Sigmoid colon (tissue), 7 donors: Measurements from ENCODE around the gene STAT5A. TPM values are rescaled to one million over a fixed set of nuclear protein-coding genes. Genes with fewer than 3 reads are reported as not detected.
"Not testable (repeated sequence)": the region's sequence is repeated elsewhere in the genome, so short reads cannot be mapped to it uniquely, and the experiment has no call there.

Experiments
- DNase-seq: peaks from one replicate; pipeline ENCODE4 v3.0.0-alpha.2; 2019
- H3K27ac ChIP-seq, 4 donors: fragments of 200-600 bp; sonication (generic); one replicate each; pipeline ENCODE4 v1.5.1; 2016 to 2019; ENCODE audit warnings: mild to moderate bottlenecking in 1 of 4
- H3K27me3 ChIP-seq, 3 donors: fragments of 200-600 bp; sonication (generic); one replicate each; pipeline ENCODE4 v1.5.1; 2019; ENCODE audit warnings: mild to moderate bottlenecking in 1 of 3
- H3K36me3 ChIP-seq, 4 donors: fragments of 200-600 bp; sonication (generic); one replicate each; pipeline ENCODE4 v1.5.1; 2016 to 2019
- H3K4me1 ChIP-seq, 4 donors: fragments of 200-600 bp; sonication (generic); one replicate each; pipeline ENCODE4 v1.5.1; 2017 to 2019
- H3K4me3 ChIP-seq, 4 donors: fragments of 200-600 bp; sonication (generic); one replicate each; pipeline ENCODE4 v1.5.1; 2017 to 2019; ENCODE audit warnings: mild to moderate bottlenecking in 2 of 4, moderate library complexity in 1 of 4
- H3K9me3 ChIP-seq, 4 donors: fragments of 200-600 bp in 3 of 4; sonication (generic) in 3 of 4; one replicate each; pipeline versions ENCODE4 v1.5.1 to v1.6.1; 2013 to 2019
- EP300 ChIP-seq, 4 donors: sonication (generic); formaldehyde crosslinking; IDR thresholded peaks; one replicate each; pipeline ENCODE4 v1.6.1; 2017; ENCODE audit warnings: antibody characterized with exemption in 4 of 4
- POLR2A ChIP-seq, 2 donors: fragments of 450-650 bp; IDR thresholded peaks; one replicate each; pipeline ENCODE4 v1.6.1; 2016; ENCODE audit warnings: antibody characterized with exemption in 2 of 2, mild to moderate bottlenecking in 2 of 2, moderate library complexity in 2 of 2
- POLR2AphosphoS5 ChIP-seq, 4 donors: sonication (generic); formaldehyde crosslinking; IDR thresholded peaks; one replicate each; pipeline ENCODE4 v1.6.1; 2017; ENCODE audit warnings: antibody characterized with exemption in 4 of 4
- WGBS, 2 donors: extraction: QIAGEN DNeasy Blood & Tissue Kit; methylation state at CpG; one replicate each; pipeline ENCODE4 v1.1.7; 2013; 5-methylcytosine and 5-hydroxymethylcytosine counted together
- intact Hi-C: fragments of 100-400 bp; cut with DNase I; formaldehyde crosslinking; loops from one replicate; pipeline ENCODE4 v1.15.1; 2023
- polyA plus RNA-seq, 3 donors: library from polyadenylated mRNA; stranded (reverse); fragments of 200-250 nt; gene quantifications; one replicate each; pipeline ENCODE4 v1.2.3, GENCODE V29; 2013
- total RNA-seq, 4 donors: library from RNA; depleted of rRNA; stranded (reverse); fragments of >200 nt; gene quantifications; one replicate each; pipeline ENCODE4 v1.1.0, GENCODE V29; 2016
- TF ChIP-seq, protein P1 (sequence below), 4 experiments: fragments of 450-650 bp in 3 of 4; fragments of 200-600 bp in 1 of 4; IDR thresholded peaks; one replicate each; pipeline ENCODE4 v1.5.1; 2016 to 2019; ENCODE audit warnings: antibody characterized with exemption in 4 of 4, mild to moderate bottlenecking in 3 of 4, moderate library complexity in 2 of 4
- donor health status: healthy with polysubstance abuse.
- donor health status: Bipolar disorder and iron deficiency.
- donor health status: healthy.

The STAT5A gene
- total and polyA plus RNA-seq, 7 donors, result 7.4 to 91.0 (median 57.2) TPM

DNA sequence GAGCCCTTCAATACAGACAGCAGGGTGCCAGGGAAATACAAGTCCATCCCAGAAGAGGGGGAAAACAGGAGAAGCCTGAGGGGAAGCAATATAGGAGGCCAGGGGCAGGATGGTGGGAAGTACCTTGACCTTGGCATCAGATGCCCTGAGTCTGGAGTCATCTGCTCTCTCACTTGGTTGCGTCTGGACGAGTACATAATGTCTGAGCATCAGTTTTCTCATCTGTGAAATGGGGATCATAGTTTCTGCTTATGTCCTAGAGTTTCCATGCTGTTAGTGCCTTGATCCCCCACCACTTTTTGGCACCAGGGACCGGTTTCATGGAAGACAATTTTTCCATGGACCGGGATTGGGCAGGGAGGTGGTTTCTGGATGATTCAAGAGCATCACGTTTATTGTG, 2.3 kb downstream of the STAT5A start:
- DNase-seq, result peak; percentile 46
- H3K27ac ChIP-seq, result no peak overlapping the region
- TF ChIP-seq EP300 (IDR thresholded peaks at IDR 0.05), result no peak
- TF ChIP-seq, protein P1, sequence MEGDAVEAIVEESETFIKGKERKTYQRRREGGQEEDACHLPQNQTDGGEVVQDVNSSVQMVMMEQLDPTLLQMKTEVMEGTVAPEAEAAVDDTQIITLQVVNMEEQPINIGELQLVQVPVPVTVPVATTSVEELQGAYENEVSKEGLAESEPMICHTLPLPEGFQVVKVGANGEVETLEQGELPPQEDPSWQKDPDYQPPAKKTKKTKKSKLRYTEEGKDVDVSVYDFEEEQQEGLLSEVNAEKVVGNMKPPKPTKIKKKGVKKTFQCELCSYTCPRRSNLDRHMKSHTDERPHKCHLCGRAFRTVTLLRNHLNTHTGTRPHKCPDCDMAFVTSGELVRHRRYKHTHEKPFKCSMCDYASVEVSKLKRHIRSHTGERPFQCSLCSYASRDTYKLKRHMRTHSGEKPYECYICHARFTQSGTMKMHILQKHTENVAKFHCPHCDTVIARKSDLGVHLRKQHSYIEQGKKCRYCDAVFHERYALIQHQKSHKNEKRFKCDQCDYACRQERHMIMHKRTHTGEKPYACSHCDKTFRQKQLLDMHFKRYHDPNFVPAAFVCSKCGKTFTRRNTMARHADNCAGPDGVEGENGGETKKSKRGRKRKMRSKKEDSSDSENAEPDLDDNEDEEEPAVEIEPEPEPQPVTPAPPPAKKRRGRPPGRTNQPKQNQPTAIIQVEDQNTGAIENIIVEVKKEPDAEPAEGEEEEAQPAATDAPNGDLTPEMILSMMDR (IDR thresholded peaks at IDR 0.05), result no peak
- TF ChIP-seq POLR2AphosphoS5 (IDR thresholded peaks at IDR 0.05), result no peak
- TF ChIP-seq POLR2A (IDR thresholded peaks at IDR 0.05), result no peak
- peaks cover 0 to 38% (median 35%) of the 10 kb centered on the region in 4 donors for H3K4me1 ChIP-seq
- WGBS, 2 donors, result 88 to 89% methylated on average over 5 of the region's 5 CpGs
- H3K27me3 ChIP-seq, result no peaks in the 10 kb centered on the region
- no peak overlapping the region for H3K4me3 ChIP-seq
- H3K36me3 ChIP-seq, result peaks cover 5 to 36% (median 8%) of the 10 kb centered on the region in 4 donors
- no peaks in the 10 kb centered on the region for H3K9me3 ChIP-seq
- intact Hi-C loops, result no loop called here

DNA sequence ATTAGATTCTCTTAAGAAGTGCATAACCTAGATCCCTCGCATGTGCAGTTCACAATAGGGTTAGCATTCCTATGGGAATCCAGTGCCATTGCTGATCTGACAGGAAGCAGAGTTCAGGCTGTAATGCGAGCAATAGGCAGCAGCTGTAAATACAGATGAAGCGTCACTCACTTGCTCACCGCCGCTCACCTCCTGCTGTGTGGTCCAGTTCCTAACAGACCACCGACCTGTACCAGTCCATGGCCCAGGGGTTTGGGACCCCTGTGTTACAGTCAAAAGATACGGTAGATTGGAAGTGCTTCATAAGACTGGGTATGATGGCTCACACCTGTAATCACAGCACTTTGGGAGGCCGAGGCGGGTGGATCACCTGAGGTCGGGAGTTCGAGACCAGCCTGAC, 2.8 kb downstream of the STAT5A start:
- H3K9me3 ChIP-seq, result no peaks in the 10 kb centered on the region
- TF ChIP-seq EP300 (IDR thresholded peaks at IDR 0.05) (no peak), POLR2AphosphoS5 (IDR thresholded peaks at IDR 0.05) (no peak), POLR2A (IDR thresholded peaks at IDR 0.05) (no peak)
- TF ChIP-seq, protein P1 (IDR thresholded peaks at IDR 0.05), result no peak
- peaks cover 7 to 41% (median 13%) of the 10 kb centered on the region in 4 donors for H3K36me3 ChIP-seq
- no peak overlapping the region for H3K4me3 ChIP-seq
- WGBS, 2 donors, result 95 to 96% methylated on average over 11 of the region's 11 CpGs
- DNase-seq, result peak; percentile 50
- no peaks in the 10 kb centered on the region for H3K27me3 ChIP-seq
- no peak overlapping the region for H3K27ac ChIP-seq
- intact Hi-C loops, result no loop called here
- peaks cover 0 to 38% (median 35%) of the 10 kb centered on the region in 4 donors for H3K4me1 ChIP-seq

DNA sequence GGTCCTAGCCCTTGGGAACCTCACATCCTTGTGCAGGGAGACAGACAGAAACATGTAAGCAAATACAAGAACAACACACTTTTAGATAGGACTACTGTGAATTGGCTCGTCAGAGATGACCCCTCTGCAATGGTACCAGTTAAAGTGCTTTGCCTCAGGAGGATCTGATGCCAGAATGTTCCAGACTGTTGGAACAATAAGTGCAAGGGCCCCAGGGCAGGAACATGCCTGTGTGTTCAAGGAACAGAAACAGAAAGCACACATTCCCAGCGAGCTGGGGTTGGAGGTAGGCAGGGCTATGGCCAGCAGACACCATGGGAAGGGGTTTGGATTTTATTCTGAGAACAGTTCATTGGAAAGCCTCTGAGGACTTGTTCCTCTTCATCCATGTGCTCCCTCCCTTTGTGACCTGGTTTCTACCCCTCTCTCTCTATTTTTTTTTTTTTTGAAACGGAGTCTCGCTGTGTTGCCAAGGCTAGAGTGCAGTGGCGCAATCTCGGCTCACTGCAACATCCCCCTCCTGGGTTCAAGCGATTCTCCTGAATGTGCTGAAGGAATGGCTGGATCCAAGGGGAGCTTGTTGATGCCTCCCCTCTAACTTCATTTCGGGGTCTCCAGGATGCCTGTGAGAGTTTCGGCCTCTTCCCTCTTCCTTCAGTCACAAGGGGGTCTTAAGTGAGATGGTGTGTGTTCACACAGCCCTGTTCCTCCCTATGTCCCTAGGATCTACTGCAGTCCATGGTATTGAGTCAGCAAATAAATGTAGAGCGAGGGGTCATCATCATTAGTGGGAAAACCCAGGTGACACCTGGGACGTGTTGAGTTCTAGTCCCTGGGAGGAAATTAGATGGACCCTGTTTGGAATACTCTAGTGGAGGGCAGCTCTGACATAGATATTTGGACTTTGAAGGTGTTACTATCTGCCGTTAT, 6.4 kb downstream of the STAT5A start:
- H3K4me1 ChIP-seq, result peaks cover 0 to 8% (median 7%) of the 10 kb centered on the region in 4 donors
- H3K4me3 ChIP-seq, result no peak overlapping the region
- intact Hi-C loops, result no loop called here
- no peaks in the 10 kb centered on the region for H3K9me3 ChIP-seq
- DNase-seq, result peak; percentile 25
- WGBS, 2 donors, result 88% methylated on average over 12 of the region's 12 CpGs
- no peak overlapping the region for H3K27ac ChIP-seq
- H3K36me3 ChIP-seq, result peaks cover 18 to 69% (median 18%) of the 10 kb centered on the region in 4 donors
- no peaks in the 10 kb centered on the region for H3K27me3 ChIP-seq
- TF ChIP-seq POLR2AphosphoS5 (IDR thresholded peaks at IDR 0.05) (no peak), POLR2A (IDR thresholded peaks at IDR 0.05) (no peak), EP300 (IDR thresholded peaks at IDR 0.05) (no peak)
- TF ChIP-seq, protein P1 (IDR thresholded peaks at IDR 0.05), result no peak

- intact Hi-C loops, result no loop called here
- no peak overlapping the region for H3K27ac ChIP-seq
- no peak for DNase-seq
These were observed 7.7 kb downstream of the STAT5A start for GRCh38 chr17:42296012-42296411.

DNA sequence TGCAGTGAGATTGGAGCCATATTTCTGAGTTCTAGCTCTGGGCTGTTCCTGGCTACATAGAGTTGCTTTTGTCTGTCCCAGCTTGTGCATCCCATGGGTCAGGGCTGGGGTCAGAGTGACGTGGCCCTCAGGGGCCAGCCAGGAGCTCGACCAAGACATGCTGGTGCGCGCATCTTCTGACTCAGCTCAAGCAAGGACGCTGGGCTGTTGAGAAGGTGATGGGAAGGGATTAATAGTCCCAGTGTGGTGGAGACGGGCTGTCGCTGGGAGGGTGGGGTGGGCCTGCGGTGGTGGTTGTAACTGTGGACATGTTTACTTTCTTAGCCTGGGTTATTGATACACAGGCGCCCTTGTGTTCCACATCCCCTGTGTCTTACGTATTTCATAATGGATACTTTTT, 9.5 kb downstream of the STAT5A start:
- H3K4me3 ChIP-seq, intact Hi-C loops, H3K9me3 ChIP-seq, H3K4me1 ChIP-seq, H3K27ac ChIP-seq, H3K27me3 ChIP-seq, DNase-seq: not testable (repeated sequence)
- 94 to 97% methylated on average over 10 of the region's 10 CpGs for WGBS, 2 donors
- H3K36me3 ChIP-seq, result peaks cover 27 to 85% (median 37%) of the 10 kb centered on the region in 4 donors

More at GRCh38 chr17:42296012-42296411, 7.7 kb downstream of the STAT5A start:
- Histone ChIP-seq H3K36me3 (peaks cover 18 to 77% (median 21%) of the 10 kb centered on the region in 4 donors), H3K4me3 (no peak overlapping the region), H3K9me3 (no peaks in the 10 kb centered on the region), H3K27me3 (no peaks in the 10 kb centered on the region), H3K4me1 (no peaks in the 10 kb centered on the region)
- TF ChIP-seq EP300 (IDR thresholded peaks at IDR 0.05), result no peak
- 95% methylated on average over 3 of the region's 3 CpGs for WGBS, 2 donors

- H3K4me3 ChIP-seq, DNase-seq, H3K27me3 ChIP-seq, intact Hi-C loops, H3K27ac ChIP-seq, H3K4me1 ChIP-seq, H3K9me3 ChIP-seq: not testable (repeated sequence)
- 97 to 98% methylated on average over 10 of the region's 10 CpGs for WGBS, 2 donors
- peaks cover 27 to 87% (median 40%) of the 10 kb centered on the region in 4 donors for H3K36me3 ChIP-seq
These were observed 11.1 kb downstream of the STAT5A start for GRCh38 chr17:42299361-42299760.

DNA sequence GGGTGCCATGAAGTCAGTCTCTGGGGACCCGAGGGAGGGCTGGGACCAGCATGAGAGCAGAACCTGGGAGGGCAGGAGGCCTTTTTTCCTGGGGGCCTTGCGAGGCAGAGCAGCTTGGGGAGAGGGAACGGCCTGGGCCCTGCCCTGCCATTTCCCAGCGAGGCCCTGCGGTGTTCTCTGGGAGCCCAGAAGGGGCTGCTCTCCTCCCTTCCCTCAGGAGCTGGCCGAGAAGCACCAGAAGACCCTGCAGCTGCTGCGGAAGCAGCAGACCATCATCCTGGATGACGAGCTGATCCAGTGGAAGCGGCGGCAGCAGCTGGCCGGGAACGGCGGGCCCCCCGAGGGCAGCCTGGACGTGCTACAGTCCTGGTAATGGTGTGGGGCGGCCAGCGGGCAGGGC, 11.6 kb downstream of the STAT5A start:
- peaks cover 27 to 87% (median 44%) of the 10 kb centered on the region in 4 donors for H3K36me3 ChIP-seq
- H3K27me3 ChIP-seq, H3K9me3 ChIP-seq, intact Hi-C loops, DNase-seq, H3K27ac ChIP-seq, H3K4me1 ChIP-seq, H3K4me3 ChIP-seq: not testable (repeated sequence)
- WGBS, 2 donors, result 88 to 100% methylated on average over 2 to 3 of the region's 17 CpGs
